NCI-H1417 (cell line): Measurements from ENCODE around the gene TSPEAR.

Source experiments
- DNase-seq, 3 experiments: peaks; one replicate each; lab custom pipeline; 2025; lab: John Stamatoyannopoulos, UW

Gene TSPEAR

GRCh38 chr21:44720170-44720569 lies 8.8 kb upstream of the TSPEAR start:
- no peak for DNase-seq

GRCh38 chr21:44718571-44718970 lies 7.2 kb upstream of the TSPEAR start:
- no peak for DNase-seq

- DNase-seq = no peak
These were observed 6.7 kb upstream of the TSPEAR start for GRCh38 chr21:44718093-44718492.

GRCh38 chr21:44716984-44717383 lies 5.6 kb upstream of the TSPEAR start:
- no peak for DNase-seq

GRCh38 chr21:44714905-44715304 lies 3.5 kb upstream of the TSPEAR start:
- no peak for DNase-seq

- no peak for DNase-seq
These were observed 2.5 kb upstream of the TSPEAR start for GRCh38 chr21:44713846-44714245.

- no peak for DNase-seq
These were observed 1.8 kb upstream of the TSPEAR start for GRCh38 chr21:44713130-44713529.

- peak; percentile 29 to 51 (median 47) for DNase-seq
These were observed 1.0 kb upstream of the TSPEAR start for GRCh38 chr21:44712203-44713028.

- DNase-seq = peak; percentile 96 to 98 (median 98)
These were observed 531 bp downstream of the TSPEAR start for GRCh38 chr21:44710756-44711326.

GRCh38 chr21:44710294-44710665 lies 1.1 kb downstream of the TSPEAR start:
- peak; percentile 64 to 85 (median 80) for DNase-seq

GRCh38 chr21:44709426-44710293 lies 1.7 kb downstream of the TSPEAR start:
- peak; percentile 72 to 87 (median 83) for DNase-seq

GRCh38 chr21:44708866-44709425 lies 2.4 kb downstream of the TSPEAR start:
- DNase-seq = no peak

GRCh38 chr21:44708213-44708865 lies 3.0 kb downstream of the TSPEAR start:
- peak in 2 of 3 experiments; percentile 17 to 44 for DNase-seq

GRCh38 chr21:44706706-44707581 lies 4.4 kb downstream of the TSPEAR start:
- DNase-seq = no peak

- DNase-seq = no peak
These were observed 5.2 kb downstream of the TSPEAR start for GRCh38 chr21:44706026-44706705.

- no peak for DNase-seq
These were observed 6.8 kb downstream of the TSPEAR start for GRCh38 chr21:44704636-44705001.

- no peak for DNase-seq
These were observed 7.4 kb downstream of the TSPEAR start for GRCh38 chr21:44703731-44704635.

- DNase-seq = peak in 2 of 3 experiments; percentile 92 to 97
These were observed 8.2 kb downstream of the TSPEAR start for GRCh38 chr21:44702973-44703730.
